ENCODE data around the gene PTPRCAP. TPM values are rescaled to one million over a fixed set of nuclear protein-coding genes. Genes with fewer than 3 reads are reported as not detected.
A peak's percentile ranks its signal among the peaks of the same experiment; 100 is the strongest.

Gene PTPRCAP
- total and polyA plus RNA-seq, 4 experiments from 2014 or later = 208 to 613 (median 420) TPM

GRCh38 chr11:67410984-67411784 lies 26.3 kb downstream of the PTPRCAP start:
- Histone ChIP-seq H3K36me3 (ENCODE audit: insufficient read depth, low read length) (peaks cover 13% of the 10 kb centered on the region), H3K4me3 (ENCODE audit: low read length in 2 of 2) (no peak overlapping the region), H3K27ac (ENCODE audit: low read depth, low read length) (peak overlapping the region; percentile 17), H3K4me1 (ENCODE audit: insufficient read depth, low read length) (peaks cover 93% of the 10 kb centered on the region), H3K9me3 (ENCODE audit: control insufficient read depth in 1 of 2, low read length in 2 of 2) (no peaks in the 10 kb centered on the region), H3K27me3 (ENCODE audit: insufficient read depth, low read length) (no peaks in the 10 kb centered on the region)
- ChIA-PET CTCF (ENCODE audit: partially characterized antibody) (interaction anchor here (1.2 to 4.4 kb wide), 2 partner anchors 8 to 59 kb away, joined by 3 to 34 read pairs; partner anchors contain the start of genes PPP1CA and TBC1D10C), POLR2A (ENCODE audit: partially characterized antibody) (interaction anchor here (0.8 to 31.8 kb wide), 12 partner anchors 9 to 122 kb away, joined by 3 to 2262 read pairs (median 5); partner anchors contain the start of genes AIP, ANKRD13D, CORO1B and POLD4)
- Mint-ChIP-seq H3K36me3 (peaks cover 13% of the 10 kb centered on the region in 2 donors), H3K27me3 (no peaks in the 10 kb centered on the region), H3K27ac (peak overlapping the region in 6 of 7 donors; percentile 17 to 98 (median 62)), H3K9me3 (peaks cover 0 to 2% (median 0%) of the 10 kb centered on the region in 8 donors), H3K4me1 (peaks cover 49 to 88% (median 73%) of the 10 kb centered on the region in 4 donors), H3K4me3 (peak overlapping the region in 7 of 8 donors; percentile 22 to 97 (median 87))
- no peak for DNase-seq
- intact Hi-C loops (cut with micrococcal nuclease) = no loop called here

DNA sequence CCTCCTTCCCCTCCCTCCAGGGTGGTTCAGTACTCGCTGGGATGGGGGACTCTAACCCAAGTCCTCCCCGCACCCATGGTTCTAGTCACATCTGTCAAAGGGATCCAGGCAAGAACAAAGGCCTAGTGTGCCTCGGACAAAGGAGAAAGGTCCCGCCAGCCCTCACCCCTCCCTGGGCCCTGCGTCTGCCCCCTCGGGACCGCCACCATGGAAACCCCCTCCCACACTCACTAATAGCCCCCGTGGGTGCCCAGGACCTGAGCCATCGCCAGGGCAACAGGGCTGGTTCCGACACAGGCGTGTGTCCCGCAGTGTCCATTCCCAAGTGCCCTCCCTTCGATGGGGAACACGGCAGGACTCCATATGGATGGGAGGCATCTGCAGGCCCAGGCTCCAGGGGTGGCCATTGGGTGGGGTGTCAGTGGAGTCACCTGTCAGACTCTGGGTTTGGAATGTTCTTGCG lies 27.1 kb downstream of the PTPRCAP start:
- intact Hi-C loops (cut with micrococcal nuclease) = no loop called here
- Histone ChIP-seq H3K9me3 (ENCODE audit: control insufficient read depth in 1 of 2, low read length in 2 of 2) (no peaks in the 10 kb centered on the region), H3K27me3 (ENCODE audit: insufficient read depth, low read length) (no peaks in the 10 kb centered on the region), H3K4me3 (ENCODE audit: low read length in 2 of 2) (peak overlapping the region in 1 of 2 donors; percentile 77), H3K4me1 (ENCODE audit: insufficient read depth, low read length) (peaks cover 95% of the 10 kb centered on the region), H3K36me3 (ENCODE audit: insufficient read depth, low read length) (peaks cover 21% of the 10 kb centered on the region), H3K27ac (ENCODE audit: low read depth, low read length) (peak overlapping the region; percentile 81)
- DNase-seq = no peak
- Mint-ChIP-seq H3K27ac (peak overlapping the region; percentile 78 to 98 (median 94)), H3K9me3 (peaks cover 0 to 2% (median 0%) of the 10 kb centered on the region in 8 donors), H3K4me1 (peaks cover 47 to 92% (median 73%) of the 10 kb centered on the region in 4 donors), H3K27me3 (no peaks in the 10 kb centered on the region), H3K4me3 (peak overlapping the region; percentile 12 to 97 (median 88)), H3K36me3 (peaks cover 15 to 19% of the 10 kb centered on the region in 2 donors)
- POLR2A ChIA-PET (ENCODE audit: partially characterized antibody) = interaction anchor here (1.4 to 31.8 kb wide), 5 partner anchors 10 to 56 kb away, joined by 5 to 2262 read pairs (median 55); partner anchors contain the start of genes CORO1B, PPP1CA, PTPRCAP and RAD9A
- CTCF ChIA-PET (ENCODE audit: partially characterized antibody) = no interaction called here

DNA sequence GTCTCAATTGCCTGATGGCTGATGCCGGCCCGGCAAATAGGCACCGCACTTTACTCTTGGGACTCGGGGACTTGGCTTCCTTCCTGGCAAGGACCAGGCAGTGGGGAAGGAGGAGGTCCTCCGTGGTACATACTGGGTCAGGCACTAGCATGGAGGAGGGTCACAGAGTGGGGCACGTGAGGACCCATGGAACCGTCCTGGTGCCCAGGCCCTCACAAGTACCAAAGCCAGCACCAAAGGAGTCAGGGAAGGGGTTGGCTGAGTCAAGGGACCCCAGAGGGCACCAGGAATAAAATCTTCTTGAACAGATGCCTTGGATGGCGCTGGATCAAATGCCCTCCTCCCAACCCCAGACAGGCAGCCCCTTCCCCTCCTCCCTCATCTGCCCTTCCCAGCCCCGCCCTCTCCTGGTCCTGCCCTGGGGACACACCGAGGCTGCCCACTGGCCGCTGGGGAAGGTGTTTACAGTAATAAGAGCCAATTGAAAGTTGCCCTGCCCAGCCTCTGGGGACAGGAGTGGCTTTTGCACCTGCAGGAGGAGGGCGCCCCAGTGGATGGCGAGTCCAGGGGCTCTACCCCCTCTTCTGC lies 27.6 kb downstream of the PTPRCAP start:
- ChIA-PET CTCF (ENCODE audit: partially characterized antibody) (interaction anchor here (1.0 to 3.4 kb wide), 2 partner anchors 28 to 73 kb away, joined by 4 to 21 read pairs; partner anchors contain the start of genes AIP and PTPRCAP), POLR2A (ENCODE audit: partially characterized antibody) (interaction anchor here (1.2 to 21.5 kb wide), 13 partner anchors 9 to 170 kb away, joined by 3 to 2262 read pairs (median 7); partner anchors contain the start of genes AIP, CARNS1, CORO1B and PPP1CA)
- peaks cover 15 to 24% of the 10 kb centered on the region in 2 donors for H3K36me3 Mint-ChIP-seq
- DNase-seq = no peak
- Histone ChIP-seq H3K27me3 (ENCODE audit: insufficient read depth, low read length) (no peaks in the 10 kb centered on the region), H3K4me1 (ENCODE audit: insufficient read depth, low read length) (peaks cover 96% of the 10 kb centered on the region), H3K4me3 (ENCODE audit: low read length in 2 of 2) (peak overlapping the region; percentile 48 to 77), H3K9me3 (ENCODE audit: control insufficient read depth in 1 of 2, low read length in 2 of 2) (no peaks in the 10 kb centered on the region), H3K27ac (ENCODE audit: low read depth, low read length) (peak overlapping the region; percentile 81), H3K36me3 (ENCODE audit: insufficient read depth, low read length) (peaks cover 22% of the 10 kb centered on the region)
- H3K27ac Mint-ChIP-seq = peak overlapping the region; percentile 85 to 98 (median 94)
- H3K9me3 Mint-ChIP-seq = peaks cover 0 to 2% (median 0%) of the 10 kb centered on the region in 8 donors
- peaks cover 47 to 92% (median 70%) of the 10 kb centered on the region in 4 donors for H3K4me1 Mint-ChIP-seq
- peak overlapping the region; percentile 72 to 97 (median 88) for H3K4me3 Mint-ChIP-seq
- intact Hi-C loops (cut with micrococcal nuclease) = loop anchor here (1.0 kb wide), 2 partner anchors 7 to 59 kb away; partner anchors contain the start of gene TMEM134
- no peaks in the 10 kb centered on the region for H3K27me3 Mint-ChIP-seq

- H3K36me3 ChIP-seq (ENCODE audit: insufficient read depth, low read length) = peaks cover 22% of the 10 kb centered on the region
- peak; percentile 80 to 85 (median 83) for DNase-seq
- peak overlapping the region; percentile 81 for H3K27ac ChIP-seq (ENCODE audit: low read depth, low read length)
- H3K4me1 Mint-ChIP-seq = peaks cover 49 to 97% (median 67%) of the 10 kb centered on the region in 4 donors
- H3K27me3 ChIP-seq (ENCODE audit: insufficient read depth, low read length) = no peaks in the 10 kb centered on the region
- H3K27me3 Mint-ChIP-seq = no peaks in the 10 kb centered on the region
- peak overlapping the region; percentile 48 to 77 for H3K4me3 ChIP-seq (ENCODE audit: low read length in 2 of 2)
- no peaks in the 10 kb centered on the region for H3K9me3 ChIP-seq (ENCODE audit: control insufficient read depth in 1 of 2, low read length in 2 of 2)
- ChIA-PET POLR2A (ENCODE audit: partially characterized antibody) (interaction anchor here (0.8 to 21.5 kb wide), 26 partner anchors 9 to 169 kb away, joined by 3 to 2262 read pairs (median 6); partner anchors contain the start of genes AIP, CARNS1, CLCF1 and CORO1B), CTCF (ENCODE audit: partially characterized antibody) (interaction anchor here (1.0 to 3.4 kb wide), 5 partner anchors 9 to 75 kb away, joined by 3 to 21 read pairs (median 4); partner anchors contain the start of genes AIP, PTPRCAP and RPS6KB2)
- H3K4me3 Mint-ChIP-seq = peak overlapping the region; percentile 85 to 100 (median 94)
- peak overlapping the region; percentile 37 to 98 (median 72) for H3K27ac Mint-ChIP-seq
- H3K9me3 Mint-ChIP-seq = peaks cover 0 to 2% (median 0%) of the 10 kb centered on the region in 8 donors
- peaks cover 91% of the 10 kb centered on the region for H3K4me1 ChIP-seq (ENCODE audit: insufficient read depth, low read length)
- peaks cover 20 to 29% of the 10 kb centered on the region in 2 donors for H3K36me3 Mint-ChIP-seq
- intact Hi-C loops (cut with micrococcal nuclease) = loop anchor here (1.0 kb wide), 2 partner anchors 8 to 60 kb away; partner anchors contain the start of gene TMEM134
Observed at GRCh38 chr11:67409261-67409666, 28.2 kb downstream of the PTPRCAP start.

GRCh38 chr11:67408437-67409200 lies 28.9 kb downstream of the PTPRCAP start:
- POLR2A ChIA-PET (ENCODE audit: partially characterized antibody) = interaction anchor here (0.5 to 21.5 kb wide), 29 partner anchors 8 to 194 kb away, joined by 3 to 2262 read pairs (median 5); partner anchors contain the start of genes AIP, CARNS1, CLCF1 and CORO1B
- peak in 1 of 5 donors; percentile 58 for DNase-seq

More at GRCh38 chr11:67408437-67409200, 28.9 kb downstream of the PTPRCAP start:
- H3K9me3 Mint-ChIP-seq = peaks cover 0 to 2% (median 0%) of the 10 kb centered on the region in 8 donors
- peak overlapping the region; percentile 82 to 98 (median 93) for H3K27ac Mint-ChIP-seq
- H3K4me1 ChIP-seq (ENCODE audit: insufficient read depth, low read length) = peaks cover 88% of the 10 kb centered on the region
- peak overlapping the region; percentile 81 for H3K27ac ChIP-seq (ENCODE audit: low read depth, low read length)
- intact Hi-C loops (cut with micrococcal nuclease) = loop anchor here (1.0 kb wide), 2 partner anchors 9 to 61 kb away; partner anchors contain the start of gene TMEM134
- no peaks in the 10 kb centered on the region for H3K27me3 Mint-ChIP-seq
- H3K4me1 Mint-ChIP-seq = peaks cover 49 to 98% (median 67%) of the 10 kb centered on the region in 4 donors
- no peaks in the 10 kb centered on the region for H3K9me3 ChIP-seq (ENCODE audit: control insufficient read depth in 1 of 2, low read length in 2 of 2)
- no peaks in the 10 kb centered on the region for H3K27me3 ChIP-seq (ENCODE audit: insufficient read depth, low read length)
- H3K4me3 Mint-ChIP-seq = peak overlapping the region; percentile 85 to 100 (median 94)
- peaks cover 22% of the 10 kb centered on the region for H3K36me3 ChIP-seq (ENCODE audit: insufficient read depth, low read length)
- H3K36me3 Mint-ChIP-seq = peaks cover 20 to 33% of the 10 kb centered on the region in 2 donors
- peak overlapping the region; percentile 33 to 77 for H3K4me3 ChIP-seq (ENCODE audit: low read length in 2 of 2)
- CTCF ChIA-PET (ENCODE audit: partially characterized antibody) = interaction anchor here (0.9 to 3.4 kb wide), 8 partner anchors 8 to 75 kb away, joined by 3 to 21 read pairs (median 4); partner anchors contain the start of genes AIP, PTPRCAP, RPS6KB2 and TMEM134
